Subcutaneous abdominal adipose tissue (tissue), 5 donors: ENCODE data around the gene CHAMP1.

Source experiments
- H3K27ac ChIP-seq: one replicate; pipeline ENCODE4 v1.7.0; 2013; ENCODE audit warnings: low read depth, mild to moderate bottlenecking, inconsistent platforms, low read length, moderate library complexity
- H3K27me3 ChIP-seq, 5 donors: one replicate each; pipeline ENCODE4 v1.7.0; 2013; ENCODE audit warnings: low read length in 5 of 5, inconsistent platforms in 1 of 5; ENCODE audit not compliant: control insufficient read depth in 5 of 5, insufficient read depth in 4 of 5
- H3K36me3 ChIP-seq, 5 donors: one replicate each; pipeline ENCODE4 v1.7.0; 2013; ENCODE audit warnings: low read length in 5 of 5; ENCODE audit not compliant: control insufficient read depth in 5 of 5, insufficient read depth in 5 of 5
- H3K4me1 ChIP-seq, 5 donors: one replicate each; pipeline ENCODE4 v1.7.0; 2013; ENCODE audit warnings: low read length in 5 of 5, mild to moderate bottlenecking in 3 of 5, moderate library complexity in 1 of 5; ENCODE audit not compliant: control insufficient read depth in 5 of 5, insufficient read depth in 5 of 5
- H3K4me3 ChIP-seq, 5 donors: one replicate each; pipeline ENCODE4 v1.7.0; 2013; ENCODE audit warnings: low read length in 5 of 5, low read depth in 1 of 5
- H3K9ac ChIP-seq, 5 donors: one replicate each; pipeline ENCODE4 v1.7.0; 2013; ENCODE audit warnings: low read length in 5 of 5, mild to moderate bottlenecking in 4 of 5, moderate library complexity in 3 of 5
- H3K9me3 ChIP-seq, 5 donors: one replicate each; pipeline ENCODE4 v1.7.0; 2013; ENCODE audit warnings: low read length in 5 of 5; ENCODE audit not compliant: control insufficient read depth in 5 of 5
- donor health status: healthy.
- donor health status: healthy.
- donor health status: healthy.
- donor health status: healthy.
- donor health status: healthy.

Gene CHAMP1

DNA sequence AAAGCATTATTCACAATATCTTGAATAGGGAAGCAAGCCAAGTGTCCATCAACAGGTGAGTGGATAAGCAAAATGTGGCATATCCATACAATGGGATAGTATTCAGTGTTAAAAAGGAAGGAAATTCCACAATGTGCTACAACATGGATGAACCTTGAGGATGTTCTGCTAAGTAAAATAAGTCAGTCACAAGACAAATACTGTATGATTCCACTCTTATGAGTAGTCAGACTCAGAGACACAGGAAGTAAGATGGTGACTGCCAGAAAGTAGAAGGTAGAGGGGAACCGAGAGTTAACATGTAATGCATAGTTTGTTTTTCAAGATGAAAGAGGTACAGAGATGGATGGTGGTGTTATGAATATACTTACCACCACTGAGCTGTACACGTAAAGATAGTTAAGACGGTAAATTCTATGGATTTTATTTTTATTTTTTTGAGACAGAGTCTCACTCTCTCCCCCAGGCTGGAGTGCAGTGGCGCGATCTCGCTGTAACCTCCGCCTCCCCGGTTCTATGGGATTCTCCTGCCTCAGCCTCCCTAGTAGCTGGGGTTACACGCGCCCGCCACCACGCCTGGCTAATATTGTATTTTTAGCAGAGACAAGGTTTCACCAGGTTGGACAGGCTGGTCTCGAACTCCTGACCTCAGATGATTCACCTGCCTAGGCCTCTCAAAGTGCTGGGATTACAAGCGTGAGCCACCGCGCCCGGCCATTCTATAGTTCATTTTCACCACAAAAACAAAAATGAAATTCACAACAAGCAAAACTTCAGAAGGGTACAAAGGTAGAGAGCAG lies 1.0 kb upstream of the CHAMP1 start:
- peak overlapping the region; percentile 64 to 86 (median 77) for H3K4me3 ChIP-seq
- H3K27ac ChIP-seq, result peak overlapping the region; percentile 95
- no peaks in the 10 kb centered on the region for H3K27me3 ChIP-seq
- no peaks in the 10 kb centered on the region for H3K36me3 ChIP-seq
- H3K4me1 ChIP-seq, result peaks cover 2 to 37% (median 31%) of the 10 kb centered on the region in 5 donors
- H3K9ac ChIP-seq, result peak overlapping the region; percentile 62 to 94 (median 77)
- H3K9me3 ChIP-seq, result no peaks in the 10 kb centered on the region

DNA sequence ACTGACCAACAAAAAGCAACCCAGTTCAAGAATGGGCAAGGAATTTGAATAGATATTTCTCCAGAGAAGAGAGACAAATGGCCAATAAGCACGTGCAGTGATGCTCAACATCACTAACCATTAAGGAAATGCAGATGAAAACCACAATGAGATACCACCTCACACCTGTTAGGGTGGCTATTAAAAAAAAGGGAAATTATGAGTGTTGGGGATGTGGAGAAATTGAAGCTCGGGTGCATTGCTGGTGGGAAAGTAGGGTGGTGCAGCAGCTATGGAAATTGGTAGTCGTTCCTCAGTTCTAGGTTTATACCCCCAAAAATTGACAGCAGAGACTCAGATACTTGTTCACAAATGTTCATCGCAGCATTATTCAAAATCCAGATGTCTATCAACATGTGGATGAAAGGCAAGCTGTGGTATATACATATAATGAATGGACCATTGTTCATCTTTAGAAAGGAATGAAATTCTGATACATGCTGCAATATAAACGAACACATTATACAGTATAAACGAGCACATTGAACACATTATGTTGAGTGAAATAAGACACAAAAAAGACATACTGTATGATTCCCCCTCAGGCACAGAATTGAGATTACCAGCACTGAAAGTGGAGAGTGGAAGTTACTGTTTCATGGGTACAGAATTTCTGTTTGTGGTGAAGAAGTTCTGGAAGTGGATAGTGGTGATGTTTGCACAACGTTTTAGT lies 927 bp downstream of the CHAMP1 start:
- H3K9me3 ChIP-seq, result no peaks in the 10 kb centered on the region
- H3K4me1 ChIP-seq, result peaks cover 2 to 48% (median 35%) of the 10 kb centered on the region in 5 donors
- peak overlapping the region; percentile 57 to 87 (median 74) for H3K9ac ChIP-seq
- no peaks in the 10 kb centered on the region for H3K27me3 ChIP-seq
- H3K36me3 ChIP-seq, result no peaks in the 10 kb centered on the region
- peak overlapping the region; percentile 95 for H3K27ac ChIP-seq
- peak overlapping the region; percentile 64 to 86 (median 82) for H3K4me3 ChIP-seq

DNA sequence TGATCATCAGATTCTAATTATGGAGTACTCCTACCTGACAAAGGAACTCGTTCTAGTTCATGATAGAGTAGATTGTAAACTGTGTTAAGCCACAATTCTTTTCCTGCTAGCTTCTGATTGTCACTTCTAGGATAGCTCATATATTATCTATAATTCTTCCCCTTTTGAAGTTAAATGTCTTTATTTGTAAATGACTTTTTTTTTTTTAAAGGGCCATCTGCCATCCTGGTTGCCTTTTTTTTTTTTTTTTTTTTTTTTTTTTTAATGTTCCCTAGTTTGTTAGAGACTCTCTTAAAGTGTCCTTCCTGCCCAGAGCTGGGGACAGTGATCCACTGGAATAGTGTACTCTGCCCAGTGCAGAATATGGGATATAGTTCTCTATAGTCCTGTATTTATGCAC lies 4.3 kb downstream of the CHAMP1 start:
- no peaks in the 10 kb centered on the region for H3K27me3 ChIP-seq
- no peaks in the 10 kb centered on the region for H3K9me3 ChIP-seq
- H3K4me1 ChIP-seq, result peaks cover 2 to 26% (median 19%) of the 10 kb centered on the region in 5 donors
- no peak overlapping the region for H3K27ac ChIP-seq
- no peak overlapping the region for H3K9ac ChIP-seq
- H3K36me3 ChIP-seq, result peaks cover 14 to 22% (median 19%) of the 10 kb centered on the region in 5 donors
- H3K4me3 ChIP-seq, result no peak overlapping the region

DNA sequence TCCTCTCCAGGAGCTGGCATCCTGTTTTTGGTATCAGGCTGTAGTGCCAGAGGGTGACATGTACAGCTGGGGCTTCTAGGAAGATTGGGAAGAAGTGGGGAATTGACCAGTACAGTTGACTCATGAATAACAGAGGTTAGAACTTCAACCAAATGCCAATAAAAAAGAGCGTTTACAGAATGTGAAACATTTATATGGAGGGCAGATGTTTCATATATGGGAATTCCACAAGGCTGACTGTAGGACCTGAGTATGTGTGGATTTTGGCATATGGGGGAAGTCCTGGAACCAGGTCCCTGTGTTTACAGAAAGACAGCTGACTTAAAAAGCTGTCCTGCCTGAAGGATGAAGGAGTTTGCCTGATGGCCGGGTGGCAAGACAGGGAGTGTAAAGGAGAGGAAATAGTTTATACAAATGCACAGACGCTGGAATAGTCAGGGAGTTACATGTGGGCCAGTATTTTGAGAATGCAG lies 5.2 kb downstream of the CHAMP1 start:
- H3K9me3 ChIP-seq, result no peaks in the 10 kb centered on the region
- H3K27me3 ChIP-seq, result no peaks in the 10 kb centered on the region
- no peak overlapping the region for H3K9ac ChIP-seq
- peaks cover 2 to 24% (median 18%) of the 10 kb centered on the region in 5 donors for H3K4me1 ChIP-seq
- no peak overlapping the region for H3K27ac ChIP-seq
- no peak overlapping the region for H3K4me3 ChIP-seq
- H3K36me3 ChIP-seq, result peaks cover 19 to 30% (median 27%) of the 10 kb centered on the region in 5 donors

DNA sequence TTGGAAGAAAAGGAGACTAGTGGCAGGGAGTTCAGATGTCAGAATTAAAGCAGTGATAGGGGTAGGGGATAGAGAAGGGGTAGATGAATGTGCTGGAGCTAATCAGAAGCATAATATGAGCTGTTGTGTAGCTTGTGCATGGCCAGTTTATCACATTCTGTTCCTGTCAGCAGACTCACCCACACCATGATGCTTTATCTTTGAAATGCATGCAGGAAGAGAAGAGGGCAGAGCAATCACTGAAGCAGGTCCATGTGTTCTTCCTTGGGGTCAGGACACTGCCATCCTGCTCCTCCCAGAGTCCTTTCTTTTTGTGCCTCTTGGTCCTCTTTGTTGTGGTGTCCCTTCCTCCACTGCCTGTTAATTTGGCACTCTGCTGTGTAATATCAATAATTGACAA lies 5.8 kb downstream of the CHAMP1 start:
- no peaks in the 10 kb centered on the region for H3K9me3 ChIP-seq
- peaks cover 2 to 20% (median 14%) of the 10 kb centered on the region in 5 donors for H3K4me1 ChIP-seq
- H3K27ac ChIP-seq, result no peak overlapping the region
- peak overlapping the region in 1 of 5 donors; percentile 19 for H3K9ac ChIP-seq
- no peaks in the 10 kb centered on the region for H3K27me3 ChIP-seq
- H3K36me3 ChIP-seq, result peaks cover 19 to 36% (median 32%) of the 10 kb centered on the region in 5 donors
- H3K4me3 ChIP-seq, result no peak overlapping the region

DNA sequence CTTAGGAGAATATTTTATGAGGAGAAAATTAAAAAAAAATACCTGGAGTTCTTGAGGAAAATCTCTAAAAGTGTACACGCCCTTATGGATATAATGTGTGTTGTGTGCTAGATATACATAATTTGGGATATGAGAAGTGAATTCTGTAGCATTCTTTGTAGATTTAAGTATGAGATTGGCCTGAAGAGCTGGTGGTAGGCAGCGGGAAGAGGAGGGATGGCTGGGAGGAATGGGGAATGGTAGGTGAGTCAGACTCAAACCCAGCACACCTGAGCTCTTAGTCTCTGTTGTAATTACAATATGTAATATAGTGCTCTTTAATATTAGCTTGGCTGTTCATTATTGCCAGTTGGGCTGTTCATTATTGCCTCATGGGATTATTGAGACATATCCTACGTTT lies 7.0 kb downstream of the CHAMP1 start:
- Histone ChIP-seq H3K9ac (no peak overlapping the region), H3K27me3 (no peaks in the 10 kb centered on the region), H3K27ac (no peak overlapping the region), H3K4me1 (peaks cover 0 to 14% (median 10%) of the 10 kb centered on the region in 5 donors), H3K9me3 (no peaks in the 10 kb centered on the region), H3K4me3 (no peak overlapping the region), H3K36me3 (peaks cover 22 to 43% (median 41%) of the 10 kb centered on the region in 5 donors)

DNA sequence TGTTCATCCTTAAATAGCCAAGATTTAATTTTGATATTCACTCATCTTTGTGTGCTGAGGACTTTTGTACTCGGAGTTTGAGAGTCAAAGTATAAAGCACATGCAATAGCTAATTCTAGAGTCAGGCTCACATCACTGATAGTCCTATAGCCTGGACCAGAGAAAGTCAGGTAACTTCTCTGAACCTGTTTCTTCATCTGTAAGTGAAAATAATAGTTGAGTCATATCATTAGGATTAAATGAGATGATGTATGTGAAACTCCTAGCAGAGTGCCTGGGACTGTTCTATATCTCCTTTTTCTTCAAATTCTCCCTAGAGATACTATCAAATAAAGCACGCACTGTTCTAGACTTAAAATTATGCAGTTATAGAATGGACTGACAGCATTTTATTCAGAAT lies 9.0 kb downstream of the CHAMP1 start:
- Histone ChIP-seq H3K27ac (no peak overlapping the region), H3K4me1 (peaks cover 0 to 21% (median 13%) of the 10 kb centered on the region in 5 donors), H3K27me3 (no peaks in the 10 kb centered on the region), H3K4me3 (no peak overlapping the region), H3K9ac (no peak overlapping the region), H3K9me3 (no peaks in the 10 kb centered on the region), H3K36me3 (peaks cover 22 to 43% (median 41%) of the 10 kb centered on the region in 5 donors)

DNA sequence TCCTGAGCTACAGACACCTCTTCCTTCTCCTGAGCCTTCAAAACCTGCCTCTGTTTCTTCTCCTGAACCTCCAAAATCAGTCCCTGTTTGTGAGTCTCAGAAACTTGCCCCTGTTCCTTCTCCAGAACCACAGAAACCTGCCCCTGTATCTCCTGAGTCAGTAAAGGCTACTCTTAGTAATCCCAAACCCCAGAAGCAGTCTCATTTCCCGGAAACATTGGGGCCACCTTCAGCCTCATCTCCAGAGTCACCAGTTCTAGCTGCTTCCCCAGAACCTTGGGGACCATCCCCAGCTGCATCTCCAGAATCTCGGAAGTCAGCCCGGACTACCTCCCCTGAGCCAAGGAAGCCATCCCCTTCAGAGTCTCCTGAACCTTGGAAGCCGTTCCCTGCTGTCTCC lies 10.0 kb downstream of the CHAMP1 start:
- Histone ChIP-seq H3K9me3 (no peaks in the 10 kb centered on the region), H3K4me1 (peaks cover 0 to 23% (median 13%) of the 10 kb centered on the region in 5 donors)

DNA sequence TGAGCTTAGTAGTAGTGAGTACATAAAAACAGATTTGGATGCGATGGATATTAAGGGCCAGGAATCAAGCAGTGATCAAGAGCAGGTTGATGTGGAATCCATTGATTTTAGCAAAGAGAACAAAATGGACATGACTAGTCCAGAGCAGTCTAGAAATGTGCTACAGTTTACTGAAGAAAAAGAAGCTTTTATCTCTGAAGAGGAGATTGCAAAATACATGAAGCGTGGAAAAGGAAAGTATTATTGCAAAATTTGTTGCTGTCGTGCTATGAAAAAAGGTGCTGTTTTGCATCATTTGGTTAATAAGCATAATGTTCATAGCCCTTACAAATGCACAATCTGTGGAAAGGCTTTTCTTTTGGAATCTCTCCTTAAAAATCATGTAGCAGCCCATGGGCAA lies 11.4 kb downstream of the CHAMP1 start:
- H3K4me3 ChIP-seq, result no peak overlapping the region
- no peaks in the 10 kb centered on the region for H3K9me3 ChIP-seq
- H3K9ac ChIP-seq, result peak overlapping the region in 1 of 5 donors; percentile 56
- H3K36me3 ChIP-seq, result peaks cover 22 to 43% (median 41%) of the 10 kb centered on the region in 5 donors
- no peaks in the 10 kb centered on the region for H3K27me3 ChIP-seq
- no peak overlapping the region for H3K27ac ChIP-seq
- peaks cover 0 to 20% (median 12%) of the 10 kb centered on the region in 5 donors for H3K4me1 ChIP-seq

More for the DNA sequence above, 10.0 kb downstream of the CHAMP1 start:
- Histone ChIP-seq H3K27me3 (no peaks in the 10 kb centered on the region), H3K27ac (no peak overlapping the region), H3K9ac (no peak overlapping the region), H3K36me3 (peaks cover 22 to 43% (median 41%) of the 10 kb centered on the region in 5 donors), H3K4me3 (no peak overlapping the region)

DNA sequence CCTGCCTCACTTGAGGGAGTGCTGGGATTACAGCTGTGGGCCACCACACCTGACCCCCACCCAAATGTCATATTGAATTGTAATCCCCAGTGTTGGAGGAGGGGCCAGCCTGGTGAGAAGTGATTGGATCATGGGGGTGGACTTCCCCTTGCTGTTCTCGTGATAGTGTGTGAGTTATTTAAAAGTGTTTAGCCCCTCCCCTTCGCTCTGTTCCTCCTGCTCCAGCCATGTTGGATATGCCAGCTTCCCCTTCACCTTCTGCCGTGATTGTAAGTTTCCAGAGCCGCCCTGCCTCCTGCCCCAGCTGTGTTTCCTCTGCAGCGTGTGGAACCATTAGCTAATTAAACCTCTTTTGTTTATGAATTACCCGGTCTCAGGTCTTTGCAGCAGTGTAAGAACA lies 13.7 kb downstream of the CHAMP1 start:
- H3K4me3 ChIP-seq, result no peak overlapping the region
- H3K27me3 ChIP-seq, result no peaks in the 10 kb centered on the region
- H3K4me1 ChIP-seq, result peaks cover 0 to 20% (median 12%) of the 10 kb centered on the region in 5 donors
- H3K27ac ChIP-seq, result no peak overlapping the region
- H3K36me3 ChIP-seq, result peaks cover 14 to 32% (median 25%) of the 10 kb centered on the region in 5 donors
- H3K9ac ChIP-seq, result no peak overlapping the region
- no peaks in the 10 kb centered on the region for H3K9me3 ChIP-seq
